ENCODE data around the gene BMX. TPM values are rescaled to one million over a fixed set of nuclear protein-coding genes. Genes with fewer than 3 reads are reported as not detected.
A peak's percentile ranks its signal among the peaks of the same experiment; 100 is the strongest.

BMX gene
- total RNA-seq, 4 donors from 2014 or later: 0.88 to 4.7 (median 2.4) TPM

DNA sequence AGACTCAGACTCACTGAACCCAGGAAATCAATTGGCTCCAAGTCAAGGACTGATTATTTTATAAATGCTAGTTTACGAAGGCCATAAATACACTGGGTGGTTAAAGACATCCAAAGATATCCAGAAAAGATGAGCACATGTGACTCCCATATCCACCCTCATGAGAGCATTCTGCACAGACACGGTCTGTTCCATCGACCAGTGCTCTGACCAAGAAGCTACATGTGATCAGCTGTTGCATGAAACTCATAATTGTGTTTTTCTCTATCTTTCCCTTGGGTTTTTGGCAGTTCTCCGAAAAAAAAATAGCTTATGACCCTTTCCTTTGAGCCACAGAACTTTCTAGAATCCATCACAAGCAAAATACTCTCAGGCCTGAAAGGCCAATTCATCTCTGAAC lies 4.8 kb upstream of the BMX start:
- intact Hi-C loops (cut with DNase I; ENCODE audit: low total_unique reads): no loop called here
- TF ChIP-seq POLR2A (IDR thresholded peaks at IDR 0.05): no peak
- TF ChIP-seq, protein P1, sequence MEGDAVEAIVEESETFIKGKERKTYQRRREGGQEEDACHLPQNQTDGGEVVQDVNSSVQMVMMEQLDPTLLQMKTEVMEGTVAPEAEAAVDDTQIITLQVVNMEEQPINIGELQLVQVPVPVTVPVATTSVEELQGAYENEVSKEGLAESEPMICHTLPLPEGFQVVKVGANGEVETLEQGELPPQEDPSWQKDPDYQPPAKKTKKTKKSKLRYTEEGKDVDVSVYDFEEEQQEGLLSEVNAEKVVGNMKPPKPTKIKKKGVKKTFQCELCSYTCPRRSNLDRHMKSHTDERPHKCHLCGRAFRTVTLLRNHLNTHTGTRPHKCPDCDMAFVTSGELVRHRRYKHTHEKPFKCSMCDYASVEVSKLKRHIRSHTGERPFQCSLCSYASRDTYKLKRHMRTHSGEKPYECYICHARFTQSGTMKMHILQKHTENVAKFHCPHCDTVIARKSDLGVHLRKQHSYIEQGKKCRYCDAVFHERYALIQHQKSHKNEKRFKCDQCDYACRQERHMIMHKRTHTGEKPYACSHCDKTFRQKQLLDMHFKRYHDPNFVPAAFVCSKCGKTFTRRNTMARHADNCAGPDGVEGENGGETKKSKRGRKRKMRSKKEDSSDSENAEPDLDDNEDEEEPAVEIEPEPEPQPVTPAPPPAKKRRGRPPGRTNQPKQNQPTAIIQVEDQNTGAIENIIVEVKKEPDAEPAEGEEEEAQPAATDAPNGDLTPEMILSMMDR (IDR thresholded peaks at IDR 0.05): no peak
- H3K27me3 ChIP-seq: no peaks in the 10 kb centered on the region
- no peaks in the 10 kb centered on the region for H3K36me3 ChIP-seq
- DNase-seq: no peak
- no peaks in the 10 kb centered on the region for H3K9me3 ChIP-seq
- H3K27ac ChIP-seq: no peak overlapping the region
- peaks cover 0 to 4% of the 10 kb centered on the region in 2 donors for H3K4me1 ChIP-seq
- H3K4me3 ChIP-seq: no peak overlapping the region

DNA sequence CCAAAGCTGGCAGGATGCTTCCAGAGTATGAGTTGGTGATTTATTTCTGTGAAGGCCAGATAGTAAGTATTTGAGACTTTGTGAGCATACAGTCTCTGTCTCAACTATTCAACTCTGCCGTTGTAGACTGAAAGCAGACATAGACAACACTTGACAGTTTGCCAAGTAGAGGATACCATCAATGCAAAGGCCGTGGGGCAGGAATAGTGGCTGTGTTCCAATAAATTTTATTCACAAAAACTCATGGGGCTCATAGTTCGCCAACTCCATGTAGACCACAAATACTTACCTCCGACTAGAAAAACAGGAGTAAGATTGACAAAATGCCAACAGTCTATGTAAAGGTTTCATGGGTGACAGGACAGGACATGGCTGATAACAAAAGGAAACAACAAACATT lies 3.8 kb upstream of the BMX start:
- intact Hi-C loops (cut with DNase I; ENCODE audit: low total_unique reads): no loop called here
- DNase-seq: no peak
- no peak overlapping the region for H3K4me3 ChIP-seq
- H3K36me3 ChIP-seq: no peaks in the 10 kb centered on the region
- TF ChIP-seq, protein P1 (IDR thresholded peaks at IDR 0.05): no peak
- no peak for TF ChIP-seq POLR2A (IDR thresholded peaks at IDR 0.05)
- H3K27me3 ChIP-seq: no peaks in the 10 kb centered on the region
- H3K27ac ChIP-seq: no peak overlapping the region
- H3K9me3 ChIP-seq: no peaks in the 10 kb centered on the region
- H3K4me1 ChIP-seq: peaks cover 0 to 2% of the 10 kb centered on the region in 2 donors

DNA sequence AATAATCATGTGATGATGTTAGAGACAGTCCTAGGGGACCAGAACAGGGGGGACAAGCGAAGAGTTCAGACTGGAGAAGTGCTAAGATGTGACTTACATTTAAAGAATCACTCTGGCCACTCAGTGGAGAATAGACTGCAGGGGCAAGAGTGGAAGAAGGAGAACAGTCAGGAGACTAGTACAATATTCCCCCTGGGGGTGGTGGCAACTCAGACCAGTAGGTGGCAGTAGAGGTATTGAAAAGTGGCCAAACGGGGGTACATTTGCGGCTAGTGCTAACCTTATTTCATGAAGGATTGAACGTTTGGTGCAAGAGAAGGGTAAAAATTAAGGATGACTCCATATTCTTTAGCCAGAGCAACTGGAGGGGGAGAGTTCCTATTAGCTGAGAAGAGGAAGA lies 2.7 kb upstream of the BMX start:
- TF ChIP-seq, protein P1 (IDR thresholded peaks at IDR 0.05): peak in 3 of 4 experiments; percentile 14 to 28 (median 17)
- TF ChIP-seq POLR2A (IDR thresholded peaks at IDR 0.05): no peak
- Histone ChIP-seq H3K4me1 (no peaks in the 10 kb centered on the region), H3K27me3 (no peaks in the 10 kb centered on the region), H3K27ac (no peak overlapping the region), H3K4me3 (no peak overlapping the region), H3K36me3 (no peaks in the 10 kb centered on the region), H3K9me3 (no peaks in the 10 kb centered on the region)
- peak in 1 of 2 donors; percentile 25 for DNase-seq
- intact Hi-C loops (cut with DNase I; ENCODE audit: low total_unique reads): no loop called here

DNA sequence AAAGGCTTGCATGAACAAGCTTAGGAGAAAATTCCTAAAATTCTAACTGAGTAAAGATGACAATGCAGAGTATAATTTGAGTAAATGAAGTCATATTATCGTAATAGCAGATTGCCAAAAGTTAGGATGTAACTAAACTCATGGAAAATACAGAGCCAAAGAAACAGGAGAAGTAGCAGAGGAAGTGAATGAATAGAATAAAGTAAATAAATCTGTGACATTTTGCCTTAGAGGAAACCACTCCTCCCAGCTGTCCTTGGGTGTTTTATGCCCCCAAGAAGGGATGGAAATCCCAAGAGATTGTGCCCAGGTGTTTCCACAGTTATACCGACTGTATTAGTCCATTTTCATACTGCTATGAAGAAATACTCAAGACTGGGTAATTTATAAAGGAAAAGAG lies 1.9 kb upstream of the BMX start:
- no peaks in the 10 kb centered on the region for H3K36me3 ChIP-seq
- H3K27ac ChIP-seq: no peak overlapping the region
- no peaks in the 10 kb centered on the region for H3K27me3 ChIP-seq
- H3K4me1 ChIP-seq: no peaks in the 10 kb centered on the region
- TF ChIP-seq, protein P1 (IDR thresholded peaks at IDR 0.05): no peak
- no peak for TF ChIP-seq POLR2A (IDR thresholded peaks at IDR 0.05)
- no peaks in the 10 kb centered on the region for H3K9me3 ChIP-seq
- no peak overlapping the region for H3K4me3 ChIP-seq
- intact Hi-C loops (cut with DNase I; ENCODE audit: low total_unique reads): no loop called here
- no peak for DNase-seq

DNA sequence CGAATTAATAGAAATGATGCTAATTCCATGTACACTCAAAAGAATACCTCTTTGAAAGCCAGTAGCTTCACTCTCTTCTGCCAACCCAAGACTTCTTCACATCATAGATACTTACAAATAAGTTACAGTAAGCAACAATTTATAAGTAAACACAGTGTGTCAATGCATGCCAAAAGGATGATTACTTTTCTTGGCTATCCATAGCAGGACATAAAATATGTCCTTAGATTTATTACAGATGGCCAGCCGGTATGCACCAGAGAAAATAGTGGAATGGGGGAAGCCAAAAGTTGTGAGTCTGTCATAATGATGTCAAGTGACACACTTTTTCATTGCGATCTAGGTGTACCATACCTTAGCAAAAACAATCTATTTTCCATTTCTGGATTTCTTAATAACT lies 631 bp upstream of the BMX start:
- no peaks in the 10 kb centered on the region for H3K4me1 ChIP-seq
- DNase-seq: no peak
- H3K27ac ChIP-seq: peak overlapping the region in 1 of 2 donors; percentile 40
- no peaks in the 10 kb centered on the region for H3K36me3 ChIP-seq
- H3K4me3 ChIP-seq: no peak overlapping the region
- H3K27me3 ChIP-seq: no peaks in the 10 kb centered on the region
- intact Hi-C loops (cut with DNase I; ENCODE audit: low total_unique reads): no loop called here
- H3K9me3 ChIP-seq: no peaks in the 10 kb centered on the region
- no peak for TF ChIP-seq POLR2A (IDR thresholded peaks at IDR 0.05)
- TF ChIP-seq, protein P1 (IDR thresholded peaks at IDR 0.05): no peak
